Stimulated activated naive CD8-positive, alpha-beta T cell treated with anti-CD3 and anti-CD28 coated beads, Interleukin-15, Interleukin-2, amounts not matched to agents 100 ng/mL and 50 ng/mL, for 24 hours (primary cell): Measurements from ENCODE around the gene PTPRK.
"Not testable (repeated sequence)": the region's sequence is repeated elsewhere in the genome, so short reads cannot be mapped to it uniquely, and the experiment has no call there.

ENCODE experiments used
- H3K27ac Mint-ChIP-seq: one replicate; pipeline ENCODE4 v1.8.0; 2021; ENCODE audit warnings: mild to moderate bottlenecking, mixed read lengths
- H3K27me3 Mint-ChIP-seq: one replicate; pipeline ENCODE4 v1.8.0; 2021; ENCODE audit warnings: mixed read lengths
- H3K36me3 Mint-ChIP-seq: one replicate; pipeline ENCODE4 v1.8.0; 2021; ENCODE audit warnings: low read depth, mixed read lengths
- H3K4me1 Mint-ChIP-seq: one replicate; pipeline ENCODE4 v1.8.0; 2021; ENCODE audit warnings: low read depth, mixed read lengths
- H3K4me3 Mint-ChIP-seq: one replicate; pipeline ENCODE4 v1.8.0; 2021; ENCODE audit warnings: mild to moderate bottlenecking, mixed read lengths
- H3K9me3 Mint-ChIP-seq: one replicate; pipeline ENCODE4 v1.8.0; 2021; ENCODE audit warnings: mixed read lengths

Gene PTPRK

DNA sequence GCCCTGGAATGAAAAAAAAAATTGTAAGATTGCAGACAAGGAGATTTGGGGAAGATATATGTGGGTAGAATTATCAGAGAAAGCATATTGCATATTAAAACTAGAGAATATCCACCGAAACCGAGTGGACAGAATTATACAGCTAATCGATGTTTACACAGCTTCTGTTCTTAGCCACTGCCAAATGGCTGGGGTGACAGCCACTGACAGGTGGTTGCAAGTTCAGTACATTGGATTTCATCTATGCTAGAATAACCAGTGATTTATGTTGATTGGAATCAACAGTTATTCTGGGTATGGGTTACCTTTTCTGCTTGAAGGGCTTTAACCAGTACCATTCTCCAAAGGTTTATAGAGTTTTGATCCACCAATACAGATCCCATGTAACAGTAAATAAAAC is 571.1 kb downstream of the PTPRK start:
- no peak overlapping the region for H3K27ac Mint-ChIP-seq
- peaks cover 13% of the 10 kb centered on the region for H3K9me3 Mint-ChIP-seq
- no peaks in the 10 kb centered on the region for H3K27me3 Mint-ChIP-seq
- peaks cover 72% of the 10 kb centered on the region for H3K4me1 Mint-ChIP-seq
- H3K36me3 Mint-ChIP-seq: peaks cover 14% of the 10 kb centered on the region
- H3K4me3 Mint-ChIP-seq: no peak overlapping the region

DNA sequence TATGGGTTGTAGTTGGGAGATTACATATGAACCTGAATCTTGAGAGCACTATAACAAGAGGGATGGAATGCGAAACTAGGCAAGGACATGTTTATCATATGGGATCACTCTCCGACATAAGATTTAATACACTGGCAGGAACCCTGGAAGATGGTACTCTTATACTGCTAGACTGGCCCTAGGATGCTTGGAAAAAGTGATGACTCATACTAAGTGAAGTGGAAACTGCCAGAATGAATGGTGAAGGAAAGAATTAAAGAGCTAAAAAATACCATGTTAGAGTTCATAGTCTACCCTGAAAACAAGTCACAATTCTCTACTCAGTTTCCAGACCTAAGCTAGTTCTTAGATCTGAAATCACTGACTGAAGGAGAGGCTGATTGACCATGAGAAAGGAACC is 574.0 kb downstream of the PTPRK start:
- H3K9me3 Mint-ChIP-seq: peaks cover 13% of the 10 kb centered on the region
- peak overlapping the region; percentile 65 for H3K27ac Mint-ChIP-seq
- H3K4me1 Mint-ChIP-seq: peaks cover 62% of the 10 kb centered on the region
- H3K27me3 Mint-ChIP-seq: no peaks in the 10 kb centered on the region
- H3K36me3 Mint-ChIP-seq: peaks cover 14% of the 10 kb centered on the region
- H3K4me3 Mint-ChIP-seq: no peak overlapping the region

DNA sequence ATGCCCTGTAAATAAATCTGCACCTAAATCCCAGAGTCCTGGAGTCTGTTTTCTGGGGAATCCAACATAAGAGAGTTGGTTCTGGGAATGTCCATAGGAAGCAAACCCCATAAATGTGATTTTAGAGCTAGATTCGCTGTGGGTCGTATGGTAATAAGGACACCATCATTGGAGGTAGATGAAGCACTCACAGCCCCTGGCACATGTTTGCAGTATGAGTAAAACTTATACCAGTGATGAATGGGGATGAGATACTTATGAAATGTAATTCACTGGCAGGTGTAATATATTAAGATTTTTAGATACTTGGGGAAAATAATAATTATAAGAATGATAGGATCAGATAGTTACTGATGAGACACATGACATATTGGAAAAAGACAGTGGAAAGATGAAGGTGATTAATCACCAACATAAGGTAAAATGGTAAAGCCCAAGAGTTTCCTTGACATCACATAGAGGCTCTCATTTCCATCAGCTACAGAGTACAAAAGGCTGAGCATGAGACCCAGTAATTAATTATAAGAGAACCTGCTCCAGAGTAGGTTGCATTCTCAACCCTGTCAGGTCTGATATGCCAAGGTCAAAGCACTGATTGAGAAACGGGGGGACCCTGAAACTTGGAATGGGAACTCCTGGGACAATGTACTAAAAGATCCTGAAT is 574.8 kb downstream of the PTPRK start:
- Mint-ChIP-seq H3K4me1 (peaks cover 54% of the 10 kb centered on the region), H3K27ac (peak overlapping the region; percentile 65), H3K4me3 (no peak overlapping the region), H3K36me3 (peaks cover 14% of the 10 kb centered on the region), H3K9me3 (peaks cover 13% of the 10 kb centered on the region), H3K27me3 (no peaks in the 10 kb centered on the region)

DNA sequence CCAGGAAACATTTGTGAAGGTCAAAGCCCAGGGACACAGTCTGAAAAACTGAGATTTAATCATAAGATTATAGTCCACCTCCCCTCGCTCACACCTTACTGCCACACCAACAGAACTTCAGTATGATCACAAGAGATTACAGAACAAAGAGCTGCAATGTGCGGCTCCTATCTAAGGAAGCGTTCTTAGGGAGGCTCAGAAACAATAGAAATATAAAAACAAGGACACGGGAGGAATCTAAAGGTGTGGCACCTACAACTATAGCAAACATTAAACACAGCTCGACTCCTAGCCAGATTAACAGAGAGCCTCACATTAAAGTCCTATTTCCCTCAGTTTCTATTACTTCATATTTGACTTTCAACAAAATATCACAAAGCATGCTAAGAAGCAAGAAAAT is 579.2 kb downstream of the PTPRK start:
- Mint-ChIP-seq H3K4me3 (no peak overlapping the region), H3K27me3 (no peaks in the 10 kb centered on the region), H3K4me1 (peaks cover 66% of the 10 kb centered on the region)

GRCh38 chr6:127939442-127940066 is 580.8 kb downstream of the PTPRK start:
- no peaks in the 10 kb centered on the region for H3K9me3 Mint-ChIP-seq

More for the DNA sequence above, 579.2 kb downstream of the PTPRK start:
- peaks cover 6% of the 10 kb centered on the region for H3K36me3 Mint-ChIP-seq
- no peak overlapping the region for H3K27ac Mint-ChIP-seq
- peaks cover 5% of the 10 kb centered on the region for H3K9me3 Mint-ChIP-seq

GRCh38 chr6:127938701-127939100 is 581.7 kb downstream of the PTPRK start:
- Mint-ChIP-seq H3K4me3 (peak overlapping the region; percentile 28), H3K4me1 (peaks cover 61% of the 10 kb centered on the region), H3K9me3 (no peaks in the 10 kb centered on the region), H3K27me3 (no peaks in the 10 kb centered on the region), H3K36me3 (peaks cover 3% of the 10 kb centered on the region), H3K27ac (peak overlapping the region; percentile 34)

More at GRCh38 chr6:127939442-127940066, 580.8 kb downstream of the PTPRK start:
- H3K36me3 Mint-ChIP-seq: no peaks in the 10 kb centered on the region
- H3K4me3 Mint-ChIP-seq: no peak overlapping the region
- H3K27ac Mint-ChIP-seq: peak overlapping the region; percentile 34
- no peaks in the 10 kb centered on the region for H3K27me3 Mint-ChIP-seq
- H3K4me1 Mint-ChIP-seq: peaks cover 58% of the 10 kb centered on the region

GRCh38 chr6:127937747-127938146 is 582.7 kb downstream of the PTPRK start:
- peaks cover 10% of the 10 kb centered on the region for H3K36me3 Mint-ChIP-seq
- H3K9me3 Mint-ChIP-seq: peaks cover 6% of the 10 kb centered on the region
- H3K27me3 Mint-ChIP-seq: no peaks in the 10 kb centered on the region
- H3K27ac Mint-ChIP-seq: peak overlapping the region; percentile 24
- H3K4me1 Mint-ChIP-seq: peaks cover 65% of the 10 kb centered on the region
- H3K4me3 Mint-ChIP-seq: no peak overlapping the region

GRCh38 chr6:127937102-127937501 is 583.3 kb downstream of the PTPRK start:
- peak overlapping the region; percentile 15 for H3K27ac Mint-ChIP-seq

DNA sequence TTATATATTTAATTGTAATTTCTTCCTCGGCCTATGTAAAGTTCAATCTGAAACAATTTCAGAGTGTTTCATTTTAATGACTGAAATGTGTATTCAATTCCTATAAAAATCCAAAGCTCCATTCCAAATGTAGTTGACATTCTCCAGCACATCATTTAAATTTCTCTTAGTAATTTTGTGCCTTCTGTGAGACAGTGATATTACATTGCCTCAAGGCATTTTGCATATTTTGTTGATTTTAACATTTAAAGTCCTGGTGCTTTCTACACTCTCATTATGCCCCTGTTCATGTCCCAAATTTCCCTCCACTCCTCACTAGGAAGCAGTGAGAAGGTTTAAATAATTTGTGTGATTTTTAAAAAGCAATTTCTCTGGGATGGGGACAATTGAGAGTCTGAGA is 585.4 kb downstream of the PTPRK start:
- Mint-ChIP-seq H3K27ac (peak overlapping the region; percentile 97), H3K4me1 (peaks cover 61% of the 10 kb centered on the region), H3K4me3 (peak overlapping the region; percentile 79), H3K27me3 (no peaks in the 10 kb centered on the region), H3K9me3 (peaks cover 9% of the 10 kb centered on the region), H3K36me3 (peaks cover 14% of the 10 kb centered on the region)

More at GRCh38 chr6:127937102-127937501, 583.3 kb downstream of the PTPRK start:
- Mint-ChIP-seq H3K4me3 (no peak overlapping the region), H3K36me3 (peaks cover 14% of the 10 kb centered on the region), H3K4me1 (peaks cover 62% of the 10 kb centered on the region), H3K27me3 (no peaks in the 10 kb centered on the region), H3K9me3 (peaks cover 9% of the 10 kb centered on the region)

- H3K9me3 Mint-ChIP-seq: peaks cover 9% of the 10 kb centered on the region
- peaks cover 14% of the 10 kb centered on the region for H3K36me3 Mint-ChIP-seq
- peaks cover 53% of the 10 kb centered on the region for H3K4me1 Mint-ChIP-seq
- no peaks in the 10 kb centered on the region for H3K27me3 Mint-ChIP-seq
- H3K27ac Mint-ChIP-seq: peak overlapping the region; percentile 97
- H3K4me3 Mint-ChIP-seq: peak overlapping the region; percentile 79
Observed at GRCh38 chr6:127933852-127934840, 586.3 kb downstream of the PTPRK start.

DNA sequence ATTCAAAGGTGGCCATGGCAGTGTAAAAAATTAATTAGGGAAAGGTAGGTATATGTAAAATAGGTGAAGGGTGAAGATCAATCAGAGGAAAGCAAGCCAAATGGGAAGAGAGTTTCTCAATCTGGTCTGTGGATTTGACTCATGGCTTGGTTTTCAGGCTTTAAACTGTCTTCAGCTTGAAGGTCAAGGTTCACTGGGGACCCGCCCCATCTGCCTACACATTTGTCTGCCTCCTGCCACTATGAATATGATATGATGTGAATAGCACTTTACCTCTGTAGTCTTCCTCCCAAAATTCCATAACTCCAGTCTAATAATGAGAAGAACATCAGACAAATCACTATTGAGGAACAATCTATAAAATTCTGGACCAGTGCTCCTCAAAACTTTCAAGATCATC is 587.3 kb downstream of the PTPRK start:
- Mint-ChIP-seq H3K9me3 (peaks cover 14% of the 10 kb centered on the region), H3K36me3 (peaks cover 14% of the 10 kb centered on the region), H3K4me3 (no peak overlapping the region), H3K27ac (peak overlapping the region; percentile 43), H3K4me1 (peaks cover 43% of the 10 kb centered on the region), H3K27me3 (no peaks in the 10 kb centered on the region)

GRCh38 chr6:127932708-127933107 is 587.7 kb downstream of the PTPRK start:
- Mint-ChIP-seq H3K27me3 (no peaks in the 10 kb centered on the region), H3K4me1 (peaks cover 39% of the 10 kb centered on the region), H3K9me3 (peaks cover 15% of the 10 kb centered on the region), H3K27ac (peak overlapping the region; percentile 43), H3K36me3 (peaks cover 14% of the 10 kb centered on the region), H3K4me3 (no peak overlapping the region)

DNA sequence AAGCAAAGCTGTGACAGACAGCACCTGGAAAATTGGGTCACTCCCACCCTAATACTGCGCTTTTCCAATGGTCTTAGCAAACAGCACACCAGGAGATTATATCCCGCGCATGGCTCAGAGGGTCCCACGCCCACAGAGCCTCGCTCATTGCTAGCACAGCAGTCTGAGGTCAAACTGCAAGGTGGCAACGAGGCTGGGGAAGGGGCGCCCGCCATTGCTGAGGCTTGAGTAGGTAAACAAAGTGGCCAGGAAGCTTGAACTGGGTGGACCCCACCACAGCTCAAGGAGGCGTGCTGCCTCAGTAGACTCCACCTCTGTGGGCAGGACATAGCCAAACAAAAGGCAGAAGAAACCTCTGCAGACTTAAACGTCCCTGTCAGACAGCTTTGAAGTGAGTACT is 594.0 kb downstream of the PTPRK start:
- H3K27me3 Mint-ChIP-seq, H3K27ac Mint-ChIP-seq, H3K36me3 Mint-ChIP-seq, H3K4me3 Mint-ChIP-seq: not testable (repeated sequence)
- Mint-ChIP-seq H3K4me1 (peaks cover 44% of the 10 kb centered on the region), H3K9me3 (peaks cover 23% of the 10 kb centered on the region)

GRCh38 chr6:127924440-127924839 is 596.0 kb downstream of the PTPRK start:
- Mint-ChIP-seq H3K4me3 (no peak overlapping the region), H3K9me3 (peaks cover 23% of the 10 kb centered on the region), H3K27ac (peak overlapping the region; percentile 63), H3K36me3 (peaks cover 3% of the 10 kb centered on the region), H3K27me3 (no peaks in the 10 kb centered on the region), H3K4me1 (peaks cover 63% of the 10 kb centered on the region)

DNA sequence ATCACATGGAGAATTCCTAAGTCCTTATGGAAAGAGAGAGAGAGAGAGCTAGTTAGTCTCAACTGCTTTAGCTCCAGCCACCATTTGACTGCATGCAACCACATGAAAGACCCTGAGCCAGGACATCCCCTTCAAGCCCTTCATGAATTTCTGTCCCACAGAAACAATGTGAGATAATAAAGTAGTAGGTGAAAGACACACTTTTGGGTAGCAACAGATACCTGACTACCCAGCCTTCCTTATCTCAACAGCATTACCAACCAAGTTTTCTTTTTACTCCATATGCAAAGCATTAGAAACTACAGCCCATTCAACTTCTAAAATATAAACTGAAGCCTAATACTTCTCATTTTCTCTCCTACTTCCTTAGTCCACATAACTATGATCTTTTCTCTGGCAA is 596.4 kb downstream of the PTPRK start:
- H3K36me3 Mint-ChIP-seq: peaks cover 3% of the 10 kb centered on the region
- H3K4me3 Mint-ChIP-seq: no peak overlapping the region
- no peaks in the 10 kb centered on the region for H3K27me3 Mint-ChIP-seq
- peaks cover 23% of the 10 kb centered on the region for H3K9me3 Mint-ChIP-seq
- H3K27ac Mint-ChIP-seq: peak overlapping the region; percentile 63
- H3K4me1 Mint-ChIP-seq: peaks cover 67% of the 10 kb centered on the region
